GM21360 (cell line): Measurements from ENCODE around the gene BTN1A1.

Experiments used
- ATAC-seq: cut with Tn5 transposase; IDR thresholded peaks from one replicate; pipeline ENCODE4 v1.9.1; 2021; ENCODE audit warnings: mild to moderate bottlenecking, moderate library complexity; ENCODE audit not compliant: unreplicated experiment

Gene BTN1A1

GRCh38 chr6:26475823-26476729 lies 24.0 kb upstream of the BTN1A1 start:
- ATAC-seq, result no peak

GRCh38 chr6:26476896-26477295 lies 23.2 kb upstream of the BTN1A1 start:
- ATAC-seq, result no peak

- ATAC-seq, result no peak
Observed at GRCh38 chr6:26477426-26477825, 22.7 kb upstream of the BTN1A1 start.

GRCh38 chr6:26478100-26478984 lies 21.8 kb upstream of the BTN1A1 start:
- ATAC-seq, result no peak

- ATAC-seq, result no peak
Observed at GRCh38 chr6:26478985-26479278, 21.2 kb upstream of the BTN1A1 start.

GRCh38 chr6:26482338-26482737 lies 17.8 kb upstream of the BTN1A1 start:
- no peak for ATAC-seq

GRCh38 chr6:26483727-26484126 lies 16.4 kb upstream of the BTN1A1 start:
- ATAC-seq, result no peak

GRCh38 chr6:26484161-26484560 lies 15.9 kb upstream of the BTN1A1 start:
- ATAC-seq, result no peak

GRCh38 chr6:26485112-26485780 lies 14.9 kb upstream of the BTN1A1 start:
- ATAC-seq, result no peak

- no peak for ATAC-seq
Observed at GRCh38 chr6:26486358-26486757, 13.7 kb upstream of the BTN1A1 start.

- ATAC-seq, result no peak
Observed at GRCh38 chr6:26487466-26487865, 12.6 kb upstream of the BTN1A1 start.

GRCh38 chr6:26489996-26490964 lies 9.8 kb upstream of the BTN1A1 start:
- ATAC-seq, result no peak

- ATAC-seq, result no peak
Observed at GRCh38 chr6:26491604-26492003, 8.5 kb upstream of the BTN1A1 start.

GRCh38 chr6:26493258-26493657 lies 6.8 kb upstream of the BTN1A1 start:
- ATAC-seq, result no peak

GRCh38 chr6:26494117-26494516 lies 6.0 kb upstream of the BTN1A1 start:
- ATAC-seq, result no peak

GRCh38 chr6:26495281-26495680 lies 4.8 kb upstream of the BTN1A1 start:
- no peak for ATAC-seq

- ATAC-seq, result no peak
Observed at GRCh38 chr6:26497610-26498009, 2.5 kb upstream of the BTN1A1 start.

- no peak for ATAC-seq
Observed at GRCh38 chr6:26501482-26501986, 1.4 kb downstream of the BTN1A1 start.

GRCh38 chr6:26502165-26502564 lies 2.1 kb downstream of the BTN1A1 start:
- no peak for ATAC-seq

GRCh38 chr6:26502626-26503025 lies 2.5 kb downstream of the BTN1A1 start:
- no peak for ATAC-seq
